GM12878 (cell line): ENCODE measurements around the gene CAB39L. TPM values are rescaled to one million over a fixed set of nuclear protein-coding genes. Genes with fewer than 3 reads are reported as not detected.

Experiments
- ATAC-seq: fragments of 200-7000 bp; cut with Tn5 transposase; 3 replicates; pipeline ENCODE4 v1.9.1; 2020; ENCODE audit warnings: mild to moderate bottlenecking, moderate library complexity
- BruUV-seq: library from RNA; stranded (reverse); fragments of 400-500 nt; replicated peaks from 2 replicates; lab custom pipeline; 2021; lab: Mats Ljungman, UMichigan
- CTCF ChIA-PET: fragments of 300-600 bp; sonication (Branson Sonifier 250); formaldehyde crosslinking; extraction: SDS; loops from one replicate; lab custom pipeline; 2021; ENCODE audit warnings: inconsistent platforms; lab: Yijun Ruan, JAX
- POLR2A ChIA-PET: fragments of 350-600 bp; formaldehyde crosslinking; extraction: SDS; loops from one replicate; lab custom pipeline; 2021; ENCODE audit warnings: inconsistent platforms; lab: Charles Lee
- RAD21 ChIA-PET: fragments of 300-600 bp; sonication (Branson Sonifier 250); formaldehyde crosslinking; loops from one replicate; lab custom pipeline; 2023; ENCODE audit warnings: antibody characterized with exemption; ENCODE audit not compliant: unreplicated experiment; lab: Charles Lee
- SMC1A ChIA-PET: fragments of 300-600 bp; sonication (Branson Sonifier 250); formaldehyde crosslinking; loops from one replicate; lab custom pipeline; 2023; ENCODE audit not compliant: unreplicated experiment, uncharacterized antibody; lab: Charles Lee
- DNase-seq: peaks from one replicate; pipeline ENCODE4 v3.0.0-alpha.2; 2011; ENCODE audit warnings: low read depth, low spot score
- FAIRE-seq: peaks from 3 replicates; lab custom pipeline; 2011; peaks lifted over from hg19 to GRCh38; lab: Jason Lieb, UNC
- H2AFZ ChIP-seq: 2 replicates; pipeline ENCODE4 v1.6.0; 2011; ENCODE audit warnings: low read depth, low read length, control low read depth; ENCODE audit not compliant: control insufficient read depth
- H3K27ac ChIP-seq: 2 replicates; pipeline ENCODE4 v1.5.1; 2011; ENCODE audit warnings: control low read depth; ENCODE audit not compliant: control insufficient read depth, insufficient read depth
- H3K27me3 ChIP-seq, 2 experiments: replicated peaks in 1 of 2; 2 replicates each; pipeline versions ENCODE4 v1.6.0 to v1.6.1; 2011; ENCODE audit warnings: low read length in 1 of 2; ENCODE audit not compliant: control insufficient read depth in 2 of 2, insufficient read depth in 2 of 2
- H3K36me3 ChIP-seq, 2 experiments: 2 replicates each; pipeline ENCODE4 v1.5.1; 2011; ENCODE audit warnings: low read length in 1 of 2; ENCODE audit not compliant: control insufficient read depth in 2 of 2, insufficient read depth in 2 of 2
- H3K4me1 ChIP-seq: 2 replicates; pipeline ENCODE4 v1.6.1; 2011; ENCODE audit warnings: mild to moderate bottlenecking, low read length, moderate library complexity, mixed read lengths; ENCODE audit not compliant: control insufficient read depth, insufficient read depth
- H3K4me2 ChIP-seq: 2 replicates; pipeline ENCODE4 v1.6.0; 2011; ENCODE audit warnings: control low read depth; ENCODE audit not compliant: control insufficient read depth, insufficient read depth
- H3K4me3 ChIP-seq: fragments of 200-600 bp; sonication (generic); 2 replicates; pipeline ENCODE4 v1.5.1; 2016
- H3K79me2 ChIP-seq: 2 replicates; pipeline ENCODE4 v1.6.0; 2011; ENCODE audit warnings: low read length; ENCODE audit not compliant: control insufficient read depth, insufficient read depth
- H3K9ac ChIP-seq: 2 replicates; pipeline ENCODE4 v1.8.0; 2011; ENCODE audit warnings: low read length, control low read depth, mixed read lengths; ENCODE audit not compliant: control insufficient read depth, insufficient read depth
- H3K9me3 ChIP-seq: replicated peaks from 3 replicates; pipeline ENCODE4 v1.5.1; 2011; ENCODE audit warnings: mild to moderate bottlenecking, low read length; ENCODE audit not compliant: control insufficient read depth, insufficient read depth
- H4K20me1 ChIP-seq: 2 replicates; pipeline ENCODE4 v1.6.0; 2011; ENCODE audit not compliant: control insufficient read depth, insufficient read depth
- CBX5 ChIP-seq: sonication (generic); IDR thresholded peaks from 2 replicates; pipeline ENCODE4 v1.6.1; 2016; ENCODE audit warnings: low read depth, moderate library complexity, mild to moderate bottlenecking, inconsistent platforms
- ESRRA ChIP-seq: IDR thresholded peaks from 2 replicates; pipeline ENCODE4 v1.6.1; 2012; ENCODE audit warnings: mild to moderate bottlenecking, low read length, improper control_type of control experiment
- EZH2 ChIP-seq: IDR thresholded peaks from 2 replicates; pipeline ENCODE4 v1.6.1; 2012; ENCODE audit warnings: low read depth, mild to moderate bottlenecking, control low read depth, inconsistent platforms, low read length, borderline replicate concordance; ENCODE audit not compliant: control insufficient read depth
- FOS ChIP-seq: IDR thresholded peaks from 3 replicates; pipeline ENCODE4 v1.6.1; 2011; ENCODE audit warnings: borderline replicate concordance; ENCODE audit not compliant: insufficient read length; ENCODE audit errors: extremely low read depth
- FOXK2 ChIP-seq: fragments of 450-650 bp; IDR thresholded peaks from 2 replicates; pipeline ENCODE4 v1.6.1; 2017; ENCODE audit warnings: mild to moderate bottlenecking, moderate library complexity
- FOXM1 ChIP-seq: IDR thresholded peaks from 2 replicates; pipeline ENCODE4 v1.6.1; 2012; ENCODE audit warnings: low read depth, mild to moderate bottlenecking, inconsistent platforms, low read length, moderate library complexity
- GABPA ChIP-seq: IDR thresholded peaks from 2 replicates; pipeline ENCODE4 v1.6.1; 2014; ENCODE audit warnings: antibody characterized with exemption, low read depth, mild to moderate bottlenecking, inconsistent platforms
- GATAD2B ChIP-seq: fragments of 450-650 bp; conservative IDR thresholded peaks from 2 replicates; pipeline ENCODE4 v1.6.1; 2017; ENCODE audit warnings: low read depth, mild to moderate bottlenecking, moderate library complexity
- KLF5 ChIP-seq: fragments of 450-650 bp; IDR thresholded peaks from 2 replicates; pipeline ENCODE4 v1.6.1; 2014; ENCODE audit warnings: mild to moderate bottlenecking; ENCODE audit not compliant: partially characterized antibody
- MTA3 ChIP-seq: IDR thresholded peaks from 2 replicates; pipeline ENCODE4 v1.6.1; 2012; ENCODE audit warnings: low read length, inconsistent platforms, borderline replicate concordance
- MYB ChIP-seq: fragments of 150-350 bp; IDR thresholded peaks from 2 replicates; pipeline ENCODE4 v1.6.1; 2014; ENCODE audit warnings: mild to moderate bottlenecking, low read depth, low read length, borderline replicate concordance
- POU2F2 ChIP-seq: IDR thresholded peaks from 3 replicates; pipeline ENCODE4 v1.6.1; 2011; ENCODE audit warnings: low read depth, mild to moderate bottlenecking, low read length, borderline replicate concordance
- SREBF2 ChIP-seq: IDR thresholded peaks from 2 replicates; pipeline ENCODE4 v1.6.1; 2012; ENCODE audit warnings: mild to moderate bottlenecking, low read length
- TBL1XR1 ChIP-seq: IDR thresholded peaks from 2 replicates; pipeline ENCODE4 v1.6.1; 2012; ENCODE audit warnings: low read depth, low read length, improper control_type of control experiment
- YBX1 ChIP-seq: fragments of 450-650 bp; IDR thresholded peaks from 2 replicates; pipeline ENCODE4 v1.6.1; 2016; ENCODE audit warnings: antibody characterized with exemption
- ZNF384 ChIP-seq: IDR thresholded peaks from 2 replicates; pipeline ENCODE4 v1.6.1; 2012; ENCODE audit warnings: low read depth, mild to moderate bottlenecking, low read length, improper control_type of control experiment, borderline replicate concordance
- ZNF622 ChIP-seq: fragments of 450-650 bp; IDR thresholded peaks from 2 replicates; pipeline ENCODE4 v1.6.1; 2017; ENCODE audit warnings: mild to moderate bottlenecking, inconsistent platforms
- WGBS: methylation state at CpG from one replicate; pipeline ENCODE4 v1.1.6; 2016; ENCODE audit warnings: low lambda C conversion rate; ENCODE audit not compliant: insufficient replicate concordance, insufficient coverage; ENCODE audit errors: missing lambda C conversion rate; 5-methylcytosine and 5-hydroxymethylcytosine counted together
- in situ Hi-C: fragments of 300-500 bp; cut with MboI; formaldehyde crosslinking; loops from 9 replicates; pipeline ENCODE4 v1.14.3; 2018; ENCODE audit warnings: mixed read lengths
- intact Hi-C: fragments of 100-400 bp; cut with micrococcal nuclease; formaldehyde crosslinking; loops from one replicate; pipeline ENCODE4 v1.14.2; 2022; ENCODE audit not compliant: unreplicated experiment
- polyA plus RNA-seq, 11 experiments: library from polyadenylated mRNA; depleted of rRNA in 4 of 11; unstranded in 6 of 11; stranded (reverse) in 5 of 11; fragments of >200 nt; fragmentation: Nextera tagmentation in 4 of 11; fragmentation: Illumina TruSeq in 1 of 11; extraction: Ambion mirVana in 4 of 11; extraction: Trizol in 1 of 11; gene quantifications; 1 replicate in 1 of 11; 2 replicates in 10 of 11; pipeline versions ENCODE4 v1.2.1 to v1.2.3, GENCODE V29; 2011 to 2016; ENCODE audit warnings: inconsistent platforms in 2 of 11, missing spikeins in 2 of 11, low read depth in 1 of 11
- total RNA-seq, 4 experiments: library from RNA; depleted of rRNA in 3 of 4; stranded (reverse); fragments of >200 nt in 3 of 4; fragmentation: Illumina TruSeq in 1 of 4; extraction: Trizol in 1 of 4; gene quantifications; 2 replicates each; pipeline versions ENCODE4 v1.2.1 to v1.2.3, GENCODE V29; 2013 to 2021
- TF ChIP-seq, protein P1 (sequence below): fragments of 450-650 bp; formaldehyde crosslinking; IDR thresholded peaks from 2 replicates; pipeline ENCODE4 v1.4.0; 2020; ENCODE audit warnings: mild to moderate bottlenecking, moderate library complexity
- TF ChIP-seq, protein P2 (sequence below): IDR thresholded peaks from 2 replicates; pipeline ENCODE4 v1.6.1; 2012; ENCODE audit warnings: low read depth, low read length, improper control_type of control experiment

CAB39L gene
- total and polyA plus RNA-seq, 10 of the 15 experiments (the other 5 are each of a cell fraction or from before 2014, with no cell fraction given) = 0.88 to 3.0 (median 1.7) TPM

DNA sequence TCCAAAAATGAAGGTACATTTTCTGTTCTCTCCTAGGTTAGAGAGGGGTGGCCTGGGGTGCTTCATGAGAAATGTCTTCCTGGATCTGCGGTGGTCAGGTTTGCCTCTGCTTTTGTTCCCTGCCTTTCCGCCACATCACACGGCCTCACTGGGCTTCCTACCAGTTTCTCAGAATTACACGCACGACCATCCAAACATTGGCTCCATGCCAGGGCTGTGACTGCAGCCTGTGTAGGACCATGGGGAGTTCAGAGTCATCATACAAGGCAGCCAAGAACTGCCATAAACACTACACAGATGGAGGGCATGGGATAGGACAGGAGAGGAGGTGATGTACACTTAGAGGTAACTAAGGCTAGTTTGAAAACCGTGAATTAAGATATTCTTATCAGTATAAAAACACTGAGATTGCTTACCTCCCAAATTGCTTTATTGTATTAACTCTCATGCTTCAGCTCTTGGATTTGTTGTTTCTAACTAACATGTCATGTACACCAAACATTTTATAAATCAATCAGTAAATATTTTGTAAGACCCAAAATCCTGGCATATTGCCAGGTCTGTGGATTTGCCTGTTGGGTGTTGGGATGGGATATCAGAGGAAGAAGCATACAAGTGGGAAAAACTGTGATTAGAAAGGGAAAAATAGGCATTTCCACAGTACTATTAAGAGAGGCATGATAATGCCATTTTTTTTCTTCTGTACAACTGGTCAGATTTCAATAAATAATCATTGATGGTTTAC, 150.9 kb downstream of the CAB39L start:
- 68% methylated on average over 6 of the region's 6 CpGs for WGBS
- no peak overlapping the region for H3K27ac ChIP-seq
- ChIA-PET POLR2A (no interaction called here), RAD21 (no interaction called here), CTCF (interaction anchor here (0.7 to 2.2 kb wide), 4 partner anchors 10 to 314 kb away, joined by 3 to 5 read pairs (median 4); no protein-coding TSS in a partner anchor), SMC1A (interaction anchor here (2.7 kb wide), 1 partner anchor 8 kb away, joined by 7 read pairs; no protein-coding TSS in a partner anchor)
- BruUV-seq = no TSS peak
- H3K9me3 ChIP-seq = no peaks in the 10 kb centered on the region
- no peak for FAIRE-seq
- H3K36me3 ChIP-seq = no peaks in the 10 kb centered on the region
- in situ Hi-C loops = no loop called here
- H3K27me3 ChIP-seq = no peaks in the 10 kb centered on the region
- no peak for DNase-seq
- H3K4me2 ChIP-seq = no peak overlapping the region
- H3K4me3 ChIP-seq = no peak overlapping the region
- TF ChIP-seq POU2F2 (no peak), EZH2 (no peak), GABPA (no peak), TBL1XR1 (no peak), YBX1 (no peak), KLF5 (no peak), FOS (no peak), MYB (no peak), ZNF622 (no peak), ZNF384 (no peak), CBX5 (no peak), SREBF2 (no peak), MTA3 (no peak), FOXK2 (no peak), ESRRA (no peak), FOXM1 (no peak), GATAD2B (no peak)
- TF ChIP-seq, protein P1, sequence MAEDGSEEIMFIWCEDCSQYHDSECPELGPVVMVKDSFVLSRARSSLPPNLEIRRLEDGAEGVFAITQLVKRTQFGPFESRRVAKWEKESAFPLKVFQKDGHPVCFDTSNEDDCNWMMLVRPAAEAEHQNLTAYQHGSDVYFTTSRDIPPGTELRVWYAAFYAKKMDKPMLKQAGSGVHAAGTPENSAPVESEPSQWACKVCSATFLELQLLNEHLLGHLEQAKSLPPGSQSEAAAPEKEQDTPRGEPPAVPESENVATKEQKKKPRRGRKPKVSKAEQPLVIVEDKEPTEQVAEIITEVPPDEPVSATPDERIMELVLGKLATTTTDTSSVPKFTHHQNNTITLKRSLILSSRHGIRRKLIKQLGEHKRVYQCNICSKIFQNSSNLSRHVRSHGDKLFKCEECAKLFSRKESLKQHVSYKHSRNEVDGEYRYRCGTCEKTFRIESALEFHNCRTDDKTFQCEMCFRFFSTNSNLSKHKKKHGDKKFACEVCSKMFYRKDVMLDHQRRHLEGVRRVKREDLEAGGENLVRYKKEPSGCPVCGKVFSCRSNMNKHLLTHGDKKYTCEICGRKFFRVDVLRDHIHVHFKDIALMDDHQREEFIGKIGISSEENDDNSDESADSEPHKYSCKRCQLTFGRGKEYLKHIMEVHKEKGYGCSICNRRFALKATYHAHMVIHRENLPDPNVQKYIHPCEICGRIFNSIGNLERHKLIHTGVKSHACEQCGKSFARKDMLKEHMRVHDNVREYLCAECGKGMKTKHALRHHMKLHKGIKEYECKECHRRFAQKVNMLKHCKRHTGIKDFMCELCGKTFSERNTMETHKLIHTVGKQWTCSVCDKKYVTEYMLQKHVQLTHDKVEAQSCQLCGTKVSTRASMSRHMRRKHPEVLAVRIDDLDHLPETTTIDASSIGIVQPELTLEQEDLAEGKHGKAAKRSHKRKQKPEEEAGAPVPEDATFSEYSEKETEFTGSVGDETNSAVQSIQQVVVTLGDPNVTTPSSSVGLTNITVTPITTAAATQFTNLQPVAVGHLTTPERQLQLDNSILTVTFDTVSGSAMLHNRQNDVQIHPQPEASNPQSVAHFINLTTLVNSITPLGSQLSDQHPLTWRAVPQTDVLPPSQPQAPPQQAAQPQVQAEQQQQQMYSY (CRISPR knock-in tag) = no peak
- TF ChIP-seq, protein P2, sequence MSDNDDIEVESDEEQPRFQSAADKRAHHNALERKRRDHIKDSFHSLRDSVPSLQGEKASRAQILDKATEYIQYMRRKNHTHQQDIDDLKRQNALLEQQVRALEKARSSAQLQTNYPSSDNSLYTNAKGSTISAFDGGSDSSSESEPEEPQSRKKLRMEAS = no peak
- H3K9ac ChIP-seq = no peak overlapping the region
- intact Hi-C loops = no loop called here
- H2AFZ ChIP-seq = no peak overlapping the region
- no peak for ATAC-seq
- H4K20me1 ChIP-seq = no peaks in the 10 kb centered on the region
- H3K79me2 ChIP-seq = no peaks in the 10 kb centered on the region
- no peaks in the 10 kb centered on the region for H3K4me1 ChIP-seq
